GM23338 (cell line): Measurements from ENCODE around the gene SREK1IP1. TPM values are rescaled to one million over a fixed set of nuclear protein-coding genes. Genes with fewer than 3 reads are reported as not detected.

Source experiments
- ATAC-seq: fragments of 200-7000 bp; cut with Tn5 transposase; 3 replicates; pipeline ENCODE4 v1.9.1; 2020
- DNase-seq: peaks from one replicate; pipeline ENCODE4 v3.0.0-alpha.2; 2015; ENCODE audit warnings: low spot score
- H2AFZ ChIP-seq: fragments of 200-600 bp; sonication (generic); 2 replicates; pipeline ENCODE4 v1.8.0; 2016; ENCODE audit warnings: antibody characterized with exemption, mild to moderate bottlenecking, moderate library complexity
- H3F3A ChIP-seq: fragments of 200-600 bp; sonication (generic); replicated peaks from 2 replicates; pipeline ENCODE4 v1.8.0; 2017; ENCODE audit warnings: antibody characterized with exemption, mixed run types, low read depth
- H3K27ac ChIP-seq: fragments of 200-600 bp; sonication (generic); 2 replicates; pipeline ENCODE4 v1.6.1; 2016; ENCODE audit warnings: low read depth
- H3K27me3 ChIP-seq: fragments of 200-600 bp; sonication (generic); 2 replicates; pipeline ENCODE4 v1.8.0; 2016; ENCODE audit warnings: mild to moderate bottlenecking, mixed run types, moderate library complexity; ENCODE audit not compliant: insufficient read depth
- H3K36me3 ChIP-seq: fragments of 200-600 bp; sonication (generic); 2 replicates; pipeline ENCODE4 v1.8.0; 2016; ENCODE audit warnings: mild to moderate bottlenecking; ENCODE audit not compliant: insufficient read depth
- H3K4me1 ChIP-seq: fragments of 200-600 bp; sonication (generic); 2 replicates; pipeline ENCODE4 v1.8.0; 2016; ENCODE audit warnings: mild to moderate bottlenecking, moderate library complexity; ENCODE audit not compliant: insufficient read depth
- H3K4me2 ChIP-seq: fragments of 200-600 bp; sonication (generic); 2 replicates; pipeline ENCODE4 v1.7.1; 2017; ENCODE audit warnings: mixed run types
- H3K4me3 ChIP-seq: fragments of 200-600 bp; sonication (generic); 2 replicates; pipeline ENCODE4 v1.6.1; 2016; ENCODE audit warnings: mixed run types
- H3K79me2 ChIP-seq: fragments of 200-600 bp; sonication (generic); replicated peaks from 2 replicates; pipeline ENCODE4 v1.8.0; 2017; ENCODE audit warnings: mild to moderate bottlenecking; ENCODE audit not compliant: insufficient read depth
- H3K9me2 ChIP-seq: fragments of 200-600 bp; sonication (generic); 2 replicates; pipeline ENCODE4 v1.8.0; 2017; ENCODE audit not compliant: insufficient read depth
- H4K20me1 ChIP-seq: fragments of 200-600 bp; sonication (generic); replicated peaks from 2 replicates; pipeline ENCODE4 v1.8.0; 2017; ENCODE audit warnings: mild to moderate bottlenecking; ENCODE audit not compliant: insufficient read depth
- H3K27ac Mint-ChIP-seq: 2 replicates; pipeline ENCODE4 v1.8.0; 2020; ENCODE audit warnings: inconsistent platforms, mild to moderate bottlenecking, moderate library complexity, mixed read lengths
- H3K27me3 Mint-ChIP-seq: 3 replicates; pipeline ENCODE4 v1.8.0; 2022; ENCODE audit warnings: low read depth, mild to moderate bottlenecking, moderate library complexity, mixed read lengths, inconsistent platforms; ENCODE audit not compliant: insufficient read depth, poor library complexity
- H3K36me3 Mint-ChIP-seq: 3 replicates; pipeline ENCODE4 v1.8.0; 2021; ENCODE audit warnings: low read depth, mild to moderate bottlenecking, inconsistent platforms, moderate library complexity, mixed read lengths
- H3K4me1 Mint-ChIP-seq: 3 replicates; pipeline ENCODE4 v1.8.0; 2020; ENCODE audit warnings: mild to moderate bottlenecking, inconsistent platforms, mixed read lengths
- H3K4me3 Mint-ChIP-seq: 3 replicates; pipeline ENCODE4 v1.8.0; 2021; ENCODE audit warnings: moderate library complexity, mild to moderate bottlenecking, inconsistent platforms, mixed read lengths
- H3K9me3 Mint-ChIP-seq: 3 replicates; pipeline ENCODE4 v1.8.0; 2020; ENCODE audit warnings: moderate library complexity, mild to moderate bottlenecking, inconsistent platforms, mixed read lengths
- CREB1 ChIP-seq: fragments of 250-450 bp; sonication (Bioruptor Pico); IDR thresholded peaks from 2 replicates; pipeline ENCODE4 v1.5.0; 2020; ENCODE audit warnings: low read depth, mild to moderate bottlenecking, moderate library complexity
- CTCF ChIP-seq, 2 experiments: fragments of 200-600 bp in 1 of 2; sonication (generic) in 1 of 2; conservative IDR thresholded peaks; 2 replicates each; pipeline versions ENCODE4 v1.5.1 to v1.6.1; 2016 to 2017; ENCODE audit warnings: antibody characterized with exemption in 2 of 2, low read depth in 2 of 2, mild to moderate bottlenecking in 2 of 2, moderate library complexity in 1 of 2
- ETS1 ChIP-seq: IDR thresholded peaks from 2 replicates; pipeline ENCODE4 v1.6.1; 2016; ENCODE audit warnings: antibody characterized with exemption
- EZH2 ChIP-seq: fragments of 200-600 bp; sonication (generic); IDR thresholded peaks from one replicate; pipeline ENCODE4 v1.8.0; 2017; ENCODE audit warnings: antibody characterized with exemption, mild to moderate bottlenecking, low read depth; ENCODE audit not compliant: unreplicated experiment
- JUNB ChIP-seq: IDR thresholded peaks from one replicate; pipeline ENCODE4 v1.6.1; 2016; ENCODE audit warnings: antibody characterized with exemption; ENCODE audit not compliant: unreplicated experiment
- NANOG ChIP-seq: IDR thresholded peaks from 2 replicates; pipeline ENCODE4 v1.6.1; 2016; ENCODE audit warnings: antibody characterized with exemption, borderline replicate concordance
- POLR2AphosphoS5 ChIP-seq: IDR thresholded peaks from 2 replicates; pipeline ENCODE4 v1.6.1; 2016; ENCODE audit warnings: antibody characterized with exemption, low read depth
- STAT1 ChIP-seq: IDR thresholded peaks from one replicate; pipeline ENCODE4 v1.6.1; 2016; ENCODE audit warnings: antibody characterized with exemption; ENCODE audit not compliant: unreplicated experiment
- ZNF114 ChIP-seq: fragments of 250-450 bp; sonication (Bioruptor Pico); IDR thresholded peaks from 2 replicates; pipeline ENCODE4 v1.5.0; 2020; ENCODE audit warnings: mild to moderate bottlenecking, moderate library complexity
- ZNF331 ChIP-seq: fragments of 250-450 bp; sonication (Bioruptor Pico); IDR thresholded peaks from 2 replicates; pipeline ENCODE4 v1.5.0; 2020; ENCODE audit warnings: low read depth, mild to moderate bottlenecking, moderate library complexity
- ZNF462 ChIP-seq: fragments of 250-450 bp; sonication (Bioruptor Pico); IDR thresholded peaks from 2 replicates; pipeline ENCODE4 v1.5.0; 2020; ENCODE audit warnings: mild to moderate bottlenecking, moderate library complexity
- polyA plus RNA-seq: library from polyadenylated mRNA; unstranded; fragments of >200 nt; fragmentation: Nextera tagmentation; extraction: Ambion mirVana; gene quantifications from 2 replicates; pipeline ENCODE4 v1.2.1, GENCODE V29; 2016
- total RNA-seq: library from RNA; depleted of rRNA; stranded (reverse); fragments of >200 nt; shearing (Covaris generic); gene quantifications from 2 replicates; pipeline ENCODE4 v1.2.3, GENCODE V29; 2014

The SREK1IP1 gene
- total and polyA plus RNA-seq, 2 experiments from 2014 or later = 16.7 to 137 TPM

GRCh38 chr5:64671678-64672077, 96.8 kb downstream of the SREK1IP1 start:
- DNase-seq (no peak), ATAC-seq (no peak)
- Histone ChIP-seq H3K27ac (no peak overlapping the region), H3K4me1 (0 out of 2 replicates have a peak, but pooled peaks cover 6% of the 10 kb centered on the region), H2AFZ (no peak overlapping the region), H3K4me2 (no peak overlapping the region), H3F3A (no peaks in the 10 kb centered on the region), H3K9me2 (no peaks in the 10 kb centered on the region), H3K4me3 (no peak overlapping the region), H3K36me3 (no peaks in the 10 kb centered on the region), H3K79me2 (no peaks in the 10 kb centered on the region), H3K27me3 (no peaks in the 10 kb centered on the region), H4K20me1 (no peaks in the 10 kb centered on the region)
- H3K27me3 Mint-ChIP-seq = no peaks in the 10 kb centered on the region
- no peaks in the 10 kb centered on the region for H3K36me3 Mint-ChIP-seq
- H3K27ac Mint-ChIP-seq = no peak overlapping the region
- no peaks in the 10 kb centered on the region for H3K9me3 Mint-ChIP-seq
- peaks cover 6% of the 10 kb centered on the region; the same call in 2 of the 3 replicates for H3K4me1 Mint-ChIP-seq
- no peak overlapping the region for H3K4me3 Mint-ChIP-seq
- TF ChIP-seq POLR2AphosphoS5 = no peak
- no peak for TF ChIP-seq JUNB
- TF ChIP-seq ETS1 = no peak
- no peak for TF ChIP-seq NANOG

- Histone ChIP-seq H3K79me2 (no peaks in the 10 kb centered on the region), H3K4me2 (no peak overlapping the region), H3K27me3 (no peaks in the 10 kb centered on the region), H3K4me3 (no peak overlapping the region), H3K27ac (no peak overlapping the region), H3K4me1 (peaks cover 1% of the 10 kb centered on the region; the same call in 1 of the 2 replicates), H2AFZ (no peak overlapping the region), H4K20me1 (no peaks in the 10 kb centered on the region), H3F3A (no peaks in the 10 kb centered on the region), H3K36me3 (no peaks in the 10 kb centered on the region), H3K9me2 (no peaks in the 10 kb centered on the region)
- no peaks in the 10 kb centered on the region for H3K9me3 Mint-ChIP-seq
- no peak overlapping the region for H3K27ac Mint-ChIP-seq
- no peaks in the 10 kb centered on the region for H3K27me3 Mint-ChIP-seq
- no peak overlapping the region for H3K4me3 Mint-ChIP-seq
- no peak for DNase-seq
- H3K36me3 Mint-ChIP-seq = no peaks in the 10 kb centered on the region
- peaks cover 7% of the 10 kb centered on the region; the same call in 2 of the 3 replicates for H3K4me1 Mint-ChIP-seq
- ATAC-seq = no peak
- TF ChIP-seq POLR2AphosphoS5 = no peak
- TF ChIP-seq CTCF (conservative IDR thresholded peaks at IDR 0.05; ENCODE audit: low read depth in 2 of 2) = no peak
- TF ChIP-seq STAT1 = no peak
- no peak for TF ChIP-seq ETS1
- no peak for TF ChIP-seq ZNF114 (CRISPR knock-in tag)
- no peak for TF ChIP-seq ZNF331 (CRISPR knock-in tag)
- no peak for TF ChIP-seq NANOG
- no peak for TF ChIP-seq CREB1 (CRISPR knock-in tag)
- TF ChIP-seq EZH2 = no peak
- TF ChIP-seq ZNF462 (CRISPR knock-in tag) = no peak
Measured at GRCh38 chr5:64670277-64670676, 98.2 kb downstream of the SREK1IP1 start.
